Keratinocyte (primary cell): Measurements from ENCODE around the gene BRSK1. TPM values are rescaled to one million over a fixed set of nuclear protein-coding genes. Genes with fewer than 3 reads are reported as not detected.

ENCODE experiments used
- DNase-seq: peaks from one replicate; pipeline ENCODE4 v3.0.0-alpha.2; 2011; ENCODE audit warnings: low read depth, missing footprints, low spot score
- FAIRE-seq: peaks from 2 replicates; lab custom pipeline; 2011; peaks lifted over from hg19 to GRCh38; lab: Jason Lieb, UNC
- H2AFZ ChIP-seq: 2 replicates; pipeline ENCODE4 v1.6.0; 2012; ENCODE audit warnings: low read length, control low read depth, inconsistent platforms; ENCODE audit not compliant: control insufficient read depth
- H3K27ac ChIP-seq: 2 replicates; pipeline ENCODE4 v1.5.1; 2011; ENCODE audit warnings: low read length; ENCODE audit not compliant: control insufficient read depth, insufficient read depth
- H3K27me3 ChIP-seq: 3 replicates; pipeline ENCODE4 v1.6.0; 2011; ENCODE audit warnings: low read length; ENCODE audit not compliant: control insufficient read depth, insufficient read depth; ENCODE audit errors: extremely low read depth
- H3K36me3 ChIP-seq, 2 experiments: 2 replicates in 1 of 2; 3 replicates in 1 of 2; pipeline ENCODE4 v1.5.1; 2011; ENCODE audit warnings: low read length in 2 of 2, mild to moderate bottlenecking in 1 of 2; ENCODE audit not compliant: control insufficient read depth in 2 of 2, insufficient read depth in 2 of 2; ENCODE audit errors: extremely low read depth in 1 of 2
- H3K4me1 ChIP-seq: 3 replicates; pipeline ENCODE4 v1.5.1; 2011; ENCODE audit warnings: low read length; ENCODE audit not compliant: control insufficient read depth, insufficient read depth; ENCODE audit errors: extremely low read depth
- H3K4me2 ChIP-seq: 3 replicates; pipeline ENCODE4 v1.6.0; 2011; ENCODE audit warnings: low read depth, low read length; ENCODE audit not compliant: control insufficient read depth, insufficient read depth; ENCODE audit errors: extremely low read depth
- H3K4me3 ChIP-seq, 3 experiments: fragments of 200-600 bp in 1 of 3; sonication (generic) in 1 of 3; 2 replicates in 2 of 3; 3 replicates in 1 of 3; pipeline ENCODE4 v1.5.1; 2011 to 2016; ENCODE audit warnings: low read length in 3 of 3, mild to moderate bottlenecking in 3 of 3, control low read depth in 2 of 3, inconsistent platforms in 1 of 3, low read depth in 1 of 3, mixed read lengths in 1 of 3, mixed run types in 1 of 3, moderate library complexity in 1 of 3; ENCODE audit not compliant: control insufficient read depth in 2 of 3, insufficient read depth in 2 of 3; ENCODE audit errors: extremely low read depth in 1 of 3
- H3K79me2 ChIP-seq: 2 replicates; pipeline ENCODE4 v1.6.0; 2012; ENCODE audit warnings: low read length; ENCODE audit not compliant: control insufficient read depth, insufficient read depth
- H3K9ac ChIP-seq: 3 replicates; pipeline ENCODE4 v1.6.0; 2011; ENCODE audit warnings: low read length; ENCODE audit not compliant: control insufficient read depth, insufficient read depth; ENCODE audit errors: extremely low read depth
- H3K9me1 ChIP-seq: 3 replicates; pipeline ENCODE4 v1.6.0; 2011; ENCODE audit warnings: low read length; ENCODE audit not compliant: control insufficient read depth, insufficient read depth; ENCODE audit errors: extremely low read depth
- H3K9me3 ChIP-seq: 2 replicates; pipeline ENCODE4 v1.5.1; 2012; ENCODE audit warnings: low read depth, low read length; ENCODE audit not compliant: control insufficient read depth
- H4K20me1 ChIP-seq: 3 replicates; pipeline ENCODE4 v1.6.0; 2011; ENCODE audit warnings: low read length; ENCODE audit not compliant: control insufficient read depth, insufficient read depth; ENCODE audit errors: extremely low read depth
- EZH2 ChIP-seq: IDR thresholded peaks from one replicate; pipeline ENCODE4 v1.6.1; 2012; ENCODE audit warnings: inconsistent platforms, mild to moderate bottlenecking, low read length, moderate library complexity
- dilution Hi-C: fragments of 300-500 bp; cut with MboI; formaldehyde crosslinking; loops from one replicate; pipeline ENCODE4 v1.7.0; 2020; ENCODE audit warnings: low sequenced_read_pairs; ENCODE audit not compliant: extremely low pct_ligation_motif_present
- polyA plus RNA-seq, 5 experiments: library from polyadenylated mRNA; depleted of rRNA in 3 of 5; stranded (reverse) in 3 of 5; stranded (forward) in 1 of 5; unstranded in 1 of 5; fragments of >200 nt; gene quantifications; 1 replicate in 1 of 5; 2 replicates in 3 of 5; 3 replicates in 1 of 5; pipeline versions ENCODE4 v1.2.1 to v1.2.3, GENCODE V29; 2011 to 2012; ENCODE audit warnings: missing spikeins in 2 of 5, low read depth in 1 of 5, low replicate concordance in 1 of 5
- TF ChIP-seq, protein P1 (sequence below), 3 experiments: IDR thresholded peaks in 1 of 3; conservative IDR thresholded peaks in 1 of 3; optimal IDR thresholded peaks in 1 of 3; 2 replicates in 2 of 3; 3 replicates in 1 of 3; pipeline versions ENCODE3 to v1.5.1; 2011; ENCODE audit warnings: low read length in 3 of 3, mild to moderate bottlenecking in 3 of 3, moderate library complexity in 2 of 3, control low read depth in 1 of 3, inconsistent platforms in 1 of 3; ENCODE audit not compliant: insufficient read depth in 2 of 3; ENCODE audit errors: extremely low read depth in 1 of 3

Gene BRSK1
- polyA plus RNA-seq, 1 donor (not counting 4 experiments of a cell fraction or from before 2014, with no cell fraction given), result 0.46 TPM

- Histone ChIP-seq H3K27ac (peak overlapping the region; percentile 84), H3K79me2 (peaks cover 40% of the 10 kb centered on the region), H3K9me1 (peaks cover 10% of the 10 kb centered on the region), H3K36me3 (peaks cover 2 to 6% of the 10 kb centered on the region in 2 experiments), H3K27me3 (no peaks in the 10 kb centered on the region), H4K20me1 (peaks cover 26% of the 10 kb centered on the region), H3K4me3 (peak overlapping the region; percentile 31 to 68 (median 65)), H3K4me1 (peaks cover 27% of the 10 kb centered on the region), H3K9ac (peak overlapping the region; percentile 94), H3K9me3 (no peaks in the 10 kb centered on the region), H2AFZ (peak overlapping the region; percentile 80), H3K4me2 (peak overlapping the region; percentile 89)
- no peak for DNase-seq
- dilution Hi-C loops, result no loop called here
- FAIRE-seq, result no peak
- TF ChIP-seq, protein P1, sequence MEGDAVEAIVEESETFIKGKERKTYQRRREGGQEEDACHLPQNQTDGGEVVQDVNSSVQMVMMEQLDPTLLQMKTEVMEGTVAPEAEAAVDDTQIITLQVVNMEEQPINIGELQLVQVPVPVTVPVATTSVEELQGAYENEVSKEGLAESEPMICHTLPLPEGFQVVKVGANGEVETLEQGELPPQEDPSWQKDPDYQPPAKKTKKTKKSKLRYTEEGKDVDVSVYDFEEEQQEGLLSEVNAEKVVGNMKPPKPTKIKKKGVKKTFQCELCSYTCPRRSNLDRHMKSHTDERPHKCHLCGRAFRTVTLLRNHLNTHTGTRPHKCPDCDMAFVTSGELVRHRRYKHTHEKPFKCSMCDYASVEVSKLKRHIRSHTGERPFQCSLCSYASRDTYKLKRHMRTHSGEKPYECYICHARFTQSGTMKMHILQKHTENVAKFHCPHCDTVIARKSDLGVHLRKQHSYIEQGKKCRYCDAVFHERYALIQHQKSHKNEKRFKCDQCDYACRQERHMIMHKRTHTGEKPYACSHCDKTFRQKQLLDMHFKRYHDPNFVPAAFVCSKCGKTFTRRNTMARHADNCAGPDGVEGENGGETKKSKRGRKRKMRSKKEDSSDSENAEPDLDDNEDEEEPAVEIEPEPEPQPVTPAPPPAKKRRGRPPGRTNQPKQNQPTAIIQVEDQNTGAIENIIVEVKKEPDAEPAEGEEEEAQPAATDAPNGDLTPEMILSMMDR (optimal IDR thresholded peaks at IDR 0.05 in 1 of 3, IDR thresholded peaks at IDR 0.05 in 1 of 3, conservative IDR thresholded peaks at IDR 0.05 in 1 of 3; ENCODE audit: extremely low read depth in 1 of 3, insufficient read depth in 2 of 3, low read length in 3 of 3), result no peak
- TF ChIP-seq EZH2, result no peak
These were observed 24.1 kb upstream of the BRSK1 start for GRCh38 chr19:55259540-55260210.

DNA sequence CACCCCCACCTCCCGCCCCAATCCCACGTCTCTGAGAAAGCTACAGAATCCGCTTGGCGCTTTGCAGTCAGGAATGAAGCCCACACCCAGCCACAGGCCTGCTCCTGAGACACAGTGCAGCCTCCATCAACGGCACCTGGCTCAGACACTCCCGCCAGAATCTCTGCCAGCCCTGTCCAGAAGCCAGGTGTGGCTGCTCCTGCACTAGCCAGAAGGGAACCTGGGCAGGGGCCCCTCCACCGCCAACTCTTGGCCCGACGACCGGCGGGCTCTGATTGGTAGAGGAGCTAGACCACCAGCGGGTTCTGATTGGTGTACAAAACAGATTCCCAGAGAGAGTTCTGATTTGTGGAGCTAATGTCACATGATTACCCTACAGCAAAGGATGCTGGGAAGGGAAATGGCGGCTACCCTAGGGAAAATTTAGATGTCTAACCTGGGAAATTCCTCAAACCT, 22.1 kb upstream of the BRSK1 start:
- Histone ChIP-seq H3K27ac (no peak overlapping the region), H3K36me3 (peaks cover 0 to 3% of the 10 kb centered on the region in 2 experiments), H3K4me3 (no peak overlapping the region), H2AFZ (no peak overlapping the region), H3K27me3 (no peaks in the 10 kb centered on the region), H3K9me3 (no peaks in the 10 kb centered on the region), H3K9me1 (no peaks in the 10 kb centered on the region), H3K79me2 (peaks cover 23% of the 10 kb centered on the region), H3K9ac (no peak overlapping the region), H3K4me2 (no peak overlapping the region), H3K4me1 (peaks cover 12% of the 10 kb centered on the region), H4K20me1 (peaks cover 6% of the 10 kb centered on the region)
- DNase-seq (no peak), FAIRE-seq (no peak)
- dilution Hi-C loops, result no loop called here
- TF ChIP-seq, protein P1 (optimal IDR thresholded peaks at IDR 0.05 in 1 of 3, IDR thresholded peaks at IDR 0.05 in 1 of 3, conservative IDR thresholded peaks at IDR 0.05 in 1 of 3; ENCODE audit: extremely low read depth in 1 of 3, insufficient read depth in 2 of 3, low read length in 3 of 3), result no peak
- no peak for TF ChIP-seq EZH2
